ENCODE data around the gene TMEM212.

DNA sequence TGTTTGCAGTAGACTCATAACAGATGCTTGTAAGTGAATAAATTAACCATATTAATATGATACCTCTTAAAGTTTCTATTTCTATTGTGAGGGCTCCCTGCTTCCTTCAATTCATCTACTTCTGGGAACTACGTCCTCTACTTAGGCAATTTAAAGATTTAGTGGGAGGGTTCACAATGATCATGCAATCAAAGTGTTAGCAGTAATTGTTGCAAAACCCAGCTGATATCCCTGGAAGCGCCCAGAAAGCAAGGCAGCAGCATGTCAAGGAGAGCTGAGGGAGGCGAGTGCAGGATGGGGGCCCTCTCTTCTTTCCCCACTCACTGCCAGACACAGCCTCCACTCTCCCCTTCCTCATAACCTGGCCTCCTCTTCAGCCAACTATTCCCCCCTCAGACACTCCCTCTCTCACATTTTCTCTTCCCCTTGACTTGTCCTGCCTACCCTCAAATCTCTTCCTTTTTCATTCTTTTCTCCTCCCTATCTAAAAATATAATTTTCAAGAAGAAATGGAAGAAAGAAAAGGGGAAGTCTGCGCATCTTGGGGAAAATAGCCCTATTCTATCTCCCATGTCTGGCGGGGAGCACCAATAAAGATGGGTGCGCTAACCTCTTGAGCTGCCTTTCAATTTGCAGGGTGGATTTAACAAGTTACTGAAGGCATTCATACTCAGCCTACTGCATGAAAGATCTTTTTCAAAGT, 6.6 kb downstream of the TMEM212 start:
- no peak for TF ChIP-seq EZH2 (IDR thresholded peaks at IDR 0.05; ENCODE audit: insufficient read depth, poor library complexity, severe bottlenecking)
- TF ChIP-seq EZH2phosphoT487 (IDR thresholded peaks at IDR 0.05; ENCODE audit: insufficient read depth, low read depth), result no peak

Measured in GM23248 (cell line).